Motor neuron (in vitro differentiated cells): ENCODE measurements around the gene GALK2. TPM values are rescaled to one million over a fixed set of nuclear protein-coding genes. Genes with fewer than 3 reads are reported as not detected.

Experiments
- ATAC-seq, 8 experiments: fragments of 200-7000 bp; cut with Tn5 transposase; replicated peaks in 6 of 8; 2 replicates each; pipeline ENCODE4 v1.8.0; 2021; ENCODE audit warnings: mild to moderate bottlenecking in 8 of 8, moderate library complexity in 8 of 8
- H3K27ac ChIP-seq, 2 donors: fragments of 250-450 bp; sonication (Bioruptor Pico); 2 replicates each; pipeline ENCODE4 v1.9.0; 2021; ENCODE audit warnings: antibody characterized with exemption in 2 of 2, mild to moderate bottlenecking in 2 of 2, moderate library complexity in 1 of 2
- H3K4me1 ChIP-seq, 2 donors: fragments of 250-450 bp; sonication (Bioruptor Pico); replicated peaks in 1 of 2; 2 replicates each; pipeline ENCODE4 v1.6.1; 2021; ENCODE audit warnings: antibody characterized with exemption in 2 of 2, mild to moderate bottlenecking in 2 of 2, moderate library complexity in 1 of 2
- H3K4me3 ChIP-seq, 5 donors: fragments of 250-450 bp; sonication (Bioruptor Pico); 2 replicates each; pipeline ENCODE4 v1.9.0; 2021; ENCODE audit warnings: antibody characterized with exemption in 5 of 5, mild to moderate bottlenecking in 5 of 5, moderate library complexity in 4 of 5
- WGBS, 10 experiments: fragments of 450-650 bp; shearing (Covaris generic); methylation state at CpG; one replicate each; pipeline ENCODE4 v1.0.0; 2022; 5-methylcytosine and 5-hydroxymethylcytosine counted together
- in situ Hi-C, 9 experiments: fragments of 400-800 bp; cut with MboI; loops; one replicate each; pipeline ENCODE4 v1.15.0; 2021; ENCODE audit warnings: low sequenced_read_pairs in 9 of 9, low pct_unique_long_range_greater_than_20kb in 2 of 9; ENCODE audit not compliant: unreplicated experiment in 9 of 9
- total RNA-seq, 8 experiments: library from RNA; unstranded; fragments of 300-600 nt; gene quantifications; 2 replicates each; pipeline versions ENCODE4 v1.2.3 to v1.2.4, GENCODE V29; 2022

GALK2 gene
- total RNA-seq, 8 experiments from 2014 or later = 16.5 to 36.3 (median 25.8) TPM

DNA sequence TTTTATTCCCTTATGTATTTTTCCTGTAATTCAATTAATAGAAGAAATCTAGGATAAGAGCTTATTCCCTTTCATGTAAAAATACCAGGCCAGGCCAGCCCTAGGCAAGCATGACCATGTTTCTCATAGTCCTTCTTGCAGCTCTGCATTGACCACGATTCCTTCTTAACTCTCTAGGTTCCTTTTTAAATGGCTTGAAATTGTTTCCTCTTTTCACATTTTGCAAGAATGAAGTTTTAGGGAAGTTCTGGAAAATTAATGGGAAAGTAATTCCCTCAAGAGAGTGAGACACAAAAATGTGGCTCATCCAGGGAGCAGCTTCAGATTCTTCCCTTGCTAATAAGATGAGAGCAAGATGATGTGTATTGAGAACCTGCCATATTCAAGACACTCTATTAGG lies 136.5 kb downstream of the GALK2 start:
- WGBS, 10 experiments = 22 to 100% (median 86%) methylated on average over 1 of the region's 1 CpG; no CpG with 5 or more reads in 2 of the 10 experiments
- in situ Hi-C loops = no loop called here
- ATAC-seq = no peak

GRCh38 chr15:49308686-49309085 lies 138.6 kb downstream of the GALK2 start:
- H3K27ac ChIP-seq = no peak overlapping the region
- 33 to 100% (median 90%) methylated on average over 1 to 2 of the region's 2 CpGs; no CpG with 5 or more reads in 1 of the 10 experiments for WGBS, 10 experiments
- no peaks in the 10 kb centered on the region for H3K4me1 ChIP-seq
- no peak for ATAC-seq
- in situ Hi-C loops = no loop called here
- H3K4me3 ChIP-seq = no peak overlapping the region

More for the DNA sequence above, 136.5 kb downstream of the GALK2 start:
- no peak overlapping the region for H3K27ac ChIP-seq
- no peak overlapping the region for H3K4me3 ChIP-seq
- H3K4me1 ChIP-seq = no peaks in the 10 kb centered on the region

DNA sequence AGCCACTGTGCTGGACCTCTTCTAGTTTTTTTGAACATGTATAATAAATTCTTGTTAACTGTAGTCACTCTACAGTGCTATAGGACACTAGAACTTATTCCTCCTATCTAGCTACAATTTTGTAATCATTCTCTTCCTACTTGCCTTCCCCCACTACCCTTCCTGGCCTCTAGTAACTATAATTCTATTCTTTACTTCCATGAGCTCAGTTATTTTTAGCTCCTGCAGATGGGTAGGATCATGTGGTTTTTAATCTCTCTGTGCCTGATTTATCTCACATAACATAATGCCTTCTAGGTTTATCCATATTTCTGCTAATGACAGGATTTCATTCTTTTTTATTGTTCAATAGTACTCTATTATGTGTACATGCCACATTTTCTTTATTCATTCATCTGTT lies 139.8 kb downstream of the GALK2 start:
- no peak for ATAC-seq
- H3K4me1 ChIP-seq = no peaks in the 10 kb centered on the region
- no peak overlapping the region for H3K27ac ChIP-seq
- no peak overlapping the region for H3K4me3 ChIP-seq
- in situ Hi-C loops = no loop called here

GRCh38 chr15:49313650-49314049 lies 143.6 kb downstream of the GALK2 start:
- in situ Hi-C loops = no loop called here
- peak in 4 of 8 experiments; percentile 35 to 97 (median 80) for ATAC-seq
- H3K27ac ChIP-seq = no peak overlapping the region
- no peaks in the 10 kb centered on the region for H3K4me1 ChIP-seq
- H3K4me3 ChIP-seq = no peak overlapping the region
- WGBS, 10 experiments = 100% methylated on average over 1 of the region's 1 CpG; no CpG with 5 or more reads in 6 of the 10 experiments

DNA sequence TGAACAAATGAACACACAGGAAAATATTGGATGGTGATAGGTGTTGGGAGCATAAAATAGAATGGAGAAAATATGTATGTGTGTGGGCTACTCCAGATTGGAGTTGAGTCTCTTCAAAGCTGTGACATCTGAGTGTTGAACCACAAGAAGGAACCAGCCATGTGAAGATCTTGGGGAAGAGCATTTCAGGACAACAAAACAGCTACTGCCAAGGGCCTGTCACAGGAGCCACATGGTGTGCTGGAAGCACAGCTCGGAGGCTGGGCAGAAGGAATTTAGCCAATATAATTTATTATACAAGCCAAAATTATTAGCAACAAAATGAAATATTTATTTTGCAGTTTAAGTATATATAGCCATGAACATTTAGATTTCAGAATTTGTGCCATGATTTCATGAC lies 144.7 kb downstream of the GALK2 start:
- no peak overlapping the region for H3K4me3 ChIP-seq
- in situ Hi-C loops = no loop called here
- ATAC-seq = no peak
- no peaks in the 10 kb centered on the region for H3K4me1 ChIP-seq
- no peak overlapping the region for H3K27ac ChIP-seq
- 17 to 100% (median 100%) methylated on average over 1 of the region's 1 CpG; no CpG with 5 or more reads in 4 of the 10 experiments for WGBS, 10 experiments

GRCh38 chr15:49315391-49315823 lies 145.4 kb downstream of the GALK2 start:
- Histone ChIP-seq H3K4me1 (no peaks in the 10 kb centered on the region), H3K4me3 (no peak overlapping the region), H3K27ac (no peak overlapping the region)
- ATAC-seq = no peak
- 19 to 57% (median 35%) methylated on average over 1 to 2 of the region's 2 CpGs; no CpG with 5 or more reads in 2 of the 10 experiments for whole genome bisulfite sequencing, 10 experiments
- in situ Hi-C loops = no loop called here

DNA sequence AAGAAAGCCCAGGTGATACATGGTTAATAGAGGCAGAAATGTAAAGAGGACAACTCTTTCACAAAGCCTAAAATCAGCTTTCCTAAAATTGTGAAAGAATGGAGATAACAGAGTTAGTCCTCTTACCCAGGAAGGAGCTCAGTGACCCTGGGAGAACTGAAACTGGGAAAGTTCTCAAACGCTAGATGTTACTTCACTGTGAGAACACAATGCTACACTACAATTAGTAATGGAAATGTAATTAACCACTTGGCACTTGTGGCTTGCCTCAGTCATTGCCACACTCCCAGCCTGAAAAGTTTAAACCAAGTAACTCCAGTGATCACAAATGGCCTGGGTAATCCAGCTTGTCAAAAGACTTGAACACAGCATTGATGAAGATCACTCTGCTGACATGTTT lies 150.3 kb downstream of the GALK2 start:
- H3K4me1 ChIP-seq = no peaks in the 10 kb centered on the region
- ATAC-seq = no peak
- whole genome bisulfite sequencing, 10 experiments = 0 to 100% (median 86%) methylated on average over 1 of the region's 1 CpG; no CpG with 5 or more reads in 4 of the 10 experiments
- H3K4me3 ChIP-seq = no peak overlapping the region
- no peak overlapping the region for H3K27ac ChIP-seq
- in situ Hi-C loops = no loop called here

DNA sequence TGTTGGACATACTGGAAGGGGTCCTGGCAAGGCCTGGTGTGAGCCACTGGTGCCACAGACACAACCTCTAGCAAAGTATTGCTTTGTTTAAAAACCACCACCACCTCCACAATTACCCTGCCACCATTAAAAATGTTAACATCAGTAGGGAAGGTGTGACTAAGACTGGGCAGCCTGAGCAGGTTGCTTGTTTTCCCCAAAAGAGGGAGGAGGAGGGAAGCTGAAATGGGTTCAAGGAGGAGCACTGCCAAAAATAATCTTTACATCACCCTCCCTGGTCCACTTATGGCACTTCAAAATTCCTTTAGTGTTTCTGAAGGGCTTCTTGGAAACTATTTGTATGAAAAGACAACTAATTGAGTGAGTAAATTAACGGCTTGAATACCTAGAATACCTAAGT lies 153.2 kb downstream of the GALK2 start:
- ATAC-seq = no peak
- Histone ChIP-seq H3K4me1 (no peaks in the 10 kb centered on the region), H3K4me3 (no peak overlapping the region), H3K27ac (no peak overlapping the region)
- in situ Hi-C loops = no loop called here
- WGBS, 10 experiments = 67 to 100% (median 84%) methylated on average over 1 of the region's 1 CpG; no CpG with 5 or more reads in 4 of the 10 experiments

- in situ Hi-C loops = no loop called here
- Histone ChIP-seq H3K4me3 (no peak overlapping the region), H3K4me1 (no peaks in the 10 kb centered on the region), H3K27ac (no peak overlapping the region)
- ATAC-seq = no peak
- 27 to 100% (median 90%) methylated on average over 1 to 4 of the region's 4 CpGs for WGBS, 10 experiments
Measured at GRCh38 chr15:49327927-49328326, 157.9 kb downstream of the GALK2 start.

DNA sequence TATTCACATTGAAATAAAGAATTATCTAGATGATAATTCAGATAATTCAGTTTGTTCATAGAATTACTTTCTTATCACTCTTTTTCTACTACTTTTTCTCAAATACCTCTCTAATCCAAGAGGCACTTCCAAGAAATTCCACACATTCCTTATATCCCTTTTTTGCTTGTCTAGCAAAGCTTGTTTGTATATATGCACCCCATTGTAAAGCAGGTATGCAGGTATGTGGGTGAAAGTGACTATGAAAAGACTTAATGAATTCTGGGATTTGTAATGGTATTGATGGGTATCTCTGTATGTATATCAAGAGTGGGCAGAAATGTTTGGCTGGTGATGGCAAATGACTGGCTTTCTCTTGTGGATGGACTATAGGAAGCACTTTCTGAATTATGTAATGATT lies 158.9 kb downstream of the GALK2 start:
- in situ Hi-C loops = no loop called here
- no peak overlapping the region for H3K4me3 ChIP-seq
- H3K4me1 ChIP-seq = no peaks in the 10 kb centered on the region
- ATAC-seq = no peak
- no peak overlapping the region for H3K27ac ChIP-seq

DNA sequence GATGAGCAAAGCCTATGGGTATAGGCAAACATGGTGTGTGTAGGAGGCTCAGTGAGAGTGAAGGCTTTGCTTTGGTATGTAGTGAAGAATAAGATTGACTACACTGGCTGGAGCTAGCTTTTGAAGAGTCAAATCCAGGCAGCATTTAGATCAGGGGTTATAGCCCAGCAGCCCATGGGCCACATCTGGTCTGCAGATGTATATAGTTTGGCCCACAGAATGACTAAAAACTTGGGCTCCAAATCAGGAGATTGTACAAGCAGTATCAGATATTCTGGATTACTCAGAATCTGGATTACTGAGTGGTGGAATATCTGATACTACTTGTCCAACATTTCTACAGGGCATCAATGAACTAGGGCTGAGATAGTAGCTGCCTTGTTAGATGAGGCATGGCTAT lies 160.1 kb downstream of the GALK2 start:
- Histone ChIP-seq H3K4me3 (no peak overlapping the region), H3K4me1 (no peaks in the 10 kb centered on the region), H3K27ac (no peak overlapping the region)
- peak in 3 of 8 experiments; percentile 23 to 44 (median 34) for ATAC-seq
- in situ Hi-C loops = no loop called here

GRCh38 chr15:49331442-49331841 lies 161.4 kb downstream of the GALK2 start:
- Histone ChIP-seq H3K4me1 (no peaks in the 10 kb centered on the region), H3K4me3 (no peak overlapping the region), H3K27ac (no peak overlapping the region)
- peak in 3 of 8 experiments; percentile 27 to 72 (median 71) for ATAC-seq
- in situ Hi-C loops = no loop called here

DNA sequence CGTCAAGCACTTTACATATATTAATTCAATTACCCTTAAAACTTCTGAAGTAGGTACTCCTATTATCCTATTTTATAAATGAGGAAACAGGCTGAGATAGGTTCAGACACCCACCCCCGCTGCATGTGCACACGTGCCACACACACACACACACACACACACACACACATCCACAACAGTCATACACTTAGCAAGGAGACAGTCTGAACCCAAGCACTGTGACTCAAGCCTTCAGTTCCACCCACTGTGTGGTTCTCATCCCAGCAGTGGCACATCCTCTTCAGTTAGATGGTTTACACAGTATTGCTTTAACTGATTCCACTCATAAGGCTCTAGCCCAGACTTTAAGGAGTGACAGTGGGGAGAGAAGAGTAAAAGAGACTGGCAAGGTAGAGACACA lies 161.9 kb downstream of the GALK2 start:
- peak in 2 of 8 experiments; percentile 40 to 41 for ATAC-seq
- in situ Hi-C loops = no loop called here
- H3K4me3 ChIP-seq = no peak overlapping the region
- no peak overlapping the region for H3K27ac ChIP-seq
- 60 to 100% (median 100%) methylated on average over 1 to 3 of the region's 3 CpGs; no CpG with 5 or more reads in 3 of the 10 experiments for WGBS, 10 experiments
- no peaks in the 10 kb centered on the region for H3K4me1 ChIP-seq

DNA sequence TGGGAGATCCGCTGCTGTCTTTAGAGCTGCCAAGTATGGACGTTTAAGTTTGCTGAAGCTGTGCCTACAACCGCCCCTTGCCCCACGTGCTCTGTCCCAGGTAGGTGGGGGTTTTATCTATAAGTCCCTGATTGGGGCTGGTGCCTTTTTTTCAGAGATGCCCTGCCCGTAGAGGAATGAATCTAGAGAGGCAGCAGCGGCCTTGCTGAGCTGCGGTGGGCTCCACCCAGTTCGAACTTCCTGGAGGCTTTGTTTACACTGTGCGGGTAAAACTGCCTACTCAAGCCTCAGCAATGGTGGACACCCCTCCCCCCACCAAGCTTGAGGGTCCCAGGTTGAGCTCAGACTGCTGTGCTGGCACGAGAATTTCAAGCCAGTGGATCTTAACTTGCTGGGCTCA lies 169.6 kb downstream of the GALK2 start:
- Histone ChIP-seq H3K4me3 (no peak overlapping the region), H3K4me1 (no peaks in the 10 kb centered on the region), H3K27ac (no peak overlapping the region)
- WGBS, 10 experiments = 40 to 90% (median 60%) methylated on average over 1 to 6 of the region's 10 CpGs; no CpG with 5 or more reads in 4 of the 10 experiments
- in situ Hi-C loops = no loop called here
- ATAC-seq = no peak

- ATAC-seq = no peak
- in situ Hi-C loops = no loop called here
- no peaks in the 10 kb centered on the region for H3K4me1 ChIP-seq
- no peak overlapping the region for H3K4me3 ChIP-seq
- no peak overlapping the region for H3K27ac ChIP-seq
Measured at GRCh38 chr15:49343546-49343945, 173.5 kb downstream of the GALK2 start.
